MM.1S (cell line): Measurements from ENCODE around the gene SLC26A2.

Source experiments
- DNase-seq: peaks from one replicate; pipeline ENCODE4 v3.0.0-alpha.2; 2015
- H2AFZ ChIP-seq: fragments of 300-600 bp; sonication (generic); 2 replicates; pipeline ENCODE4 v1.6.0; 2016; ENCODE audit warnings: antibody characterized with exemption, low read length
- H3F3A ChIP-seq: fragments of 300-600 bp; sonication (generic); 2 replicates; pipeline ENCODE4 v1.6.1; 2016; ENCODE audit warnings: mild to moderate bottlenecking, antibody characterized with exemption, low read length, moderate library complexity, mixed read lengths; ENCODE audit not compliant: insufficient read depth
- H3K27ac ChIP-seq: fragments of 300-600 bp; sonication (generic); 2 replicates; pipeline ENCODE4 v1.5.1; 2016; ENCODE audit warnings: mild to moderate bottlenecking, low read length
- H3K27me3 ChIP-seq: fragments of 300-600 bp; sonication (generic); replicated peaks from 2 replicates; pipeline ENCODE4 v1.6.0; 2016; ENCODE audit warnings: low read length; ENCODE audit not compliant: insufficient read depth
- H3K36me3 ChIP-seq: fragments of 300-600 bp; sonication (generic); replicated peaks from 2 replicates; pipeline ENCODE4 v1.6.1; 2016; ENCODE audit warnings: mild to moderate bottlenecking, low read length, mixed read lengths; ENCODE audit not compliant: insufficient read depth
- H3K4me1 ChIP-seq: fragments of 300-600 bp; sonication (generic); 2 replicates; pipeline ENCODE4 v1.6.1; 2016; ENCODE audit warnings: low read length, mixed read lengths
- H3K4me2 ChIP-seq: fragments of 300-600 bp; sonication (generic); 2 replicates; pipeline ENCODE4 v1.6.0; 2016; ENCODE audit warnings: low read depth, low read length
- H3K4me3 ChIP-seq: fragments of 300-600 bp; sonication (generic); 2 replicates; pipeline ENCODE4 v1.5.1; 2016; ENCODE audit warnings: low read length, mixed read lengths
- H3K79me2 ChIP-seq: fragments of 300-600 bp; sonication (generic); 2 replicates; pipeline ENCODE4 v1.6.1; 2016; ENCODE audit warnings: mixed run types, low read length, mixed read lengths
- H3K9ac ChIP-seq: fragments of 300-600 bp; sonication (generic); 2 replicates; pipeline ENCODE4 v1.6.1; 2016; ENCODE audit warnings: low read length, mixed read lengths
- H3K9me2 ChIP-seq: fragments of 300-600 bp; sonication (generic); replicated peaks from 2 replicates; pipeline ENCODE4 v1.6.1; 2016; ENCODE audit warnings: mild to moderate bottlenecking, low read length, mixed read lengths; ENCODE audit not compliant: insufficient read depth
- H3K9me3 ChIP-seq: fragments of 300-600 bp; sonication (generic); replicated peaks from 2 replicates; pipeline ENCODE4 v1.6.1; 2016; ENCODE audit warnings: mild to moderate bottlenecking, low read length, mixed read lengths; ENCODE audit not compliant: insufficient read depth
- H4K20me1 ChIP-seq: fragments of 300-600 bp; sonication (generic); 2 replicates; pipeline ENCODE4 v1.6.1; 2016; ENCODE audit warnings: mild to moderate bottlenecking, low read length, moderate library complexity, mixed read lengths; ENCODE audit not compliant: insufficient read depth
- EZH2 ChIP-seq: fragments of 300-600 bp; sonication (generic); optimal IDR thresholded peaks from 2 replicates; pipeline ENCODE3; 2017; ENCODE audit warnings: low read depth, mild to moderate bottlenecking, antibody characterized with exemption, low read length, mixed read lengths
- EZH2phosphoT487 ChIP-seq: fragments of 300-600 bp; sonication (generic); IDR thresholded peaks from 2 replicates; pipeline ENCODE4 v1.6.1; 2018; ENCODE audit warnings: antibody characterized with exemption, low read length
- TF ChIP-seq, protein P1 (sequence below): fragments of 300-600 bp; sonication (generic); IDR thresholded peaks from 2 replicates; pipeline ENCODE4 v1.5.1; 2016; ENCODE audit warnings: antibody characterized with exemption, low read length, mixed read lengths

SLC26A2 gene

DNA sequence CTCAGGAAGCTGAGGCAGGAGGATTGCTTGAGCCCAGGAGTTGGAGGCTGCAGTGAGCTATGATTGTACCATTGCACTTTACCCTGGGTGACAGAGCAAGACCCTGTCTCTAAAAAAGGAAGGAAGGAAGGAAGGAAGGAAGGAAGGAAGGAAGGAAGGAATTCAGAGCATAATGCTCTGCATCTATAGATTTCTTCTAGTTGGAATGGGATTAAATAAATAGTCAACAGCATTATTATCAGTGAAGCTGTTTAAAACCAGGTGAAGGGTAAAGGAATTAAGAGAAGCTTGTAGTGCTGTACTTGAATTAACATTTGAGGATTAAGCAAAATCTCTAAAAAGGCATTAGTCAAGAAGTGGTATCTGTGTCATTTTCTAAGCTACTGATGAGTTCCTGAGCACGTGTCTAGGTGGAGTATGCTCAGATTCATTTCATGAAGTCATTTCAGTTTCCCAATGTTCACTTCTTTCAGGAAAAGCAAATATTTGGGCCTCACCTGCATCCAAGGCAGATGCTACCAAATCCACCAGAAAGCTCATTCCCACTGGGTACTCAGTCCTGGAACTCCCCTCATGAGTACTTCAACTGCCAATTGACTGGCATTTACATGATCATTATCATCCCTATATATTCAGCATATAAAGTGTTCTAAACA, 24.4 kb upstream of the SLC26A2 start:
- H3K4me1 ChIP-seq, result peaks cover 6% of the 10 kb centered on the region
- TF ChIP-seq EZH2 (no peak), EZH2phosphoT487 (no peak)
- TF ChIP-seq, protein P1, sequence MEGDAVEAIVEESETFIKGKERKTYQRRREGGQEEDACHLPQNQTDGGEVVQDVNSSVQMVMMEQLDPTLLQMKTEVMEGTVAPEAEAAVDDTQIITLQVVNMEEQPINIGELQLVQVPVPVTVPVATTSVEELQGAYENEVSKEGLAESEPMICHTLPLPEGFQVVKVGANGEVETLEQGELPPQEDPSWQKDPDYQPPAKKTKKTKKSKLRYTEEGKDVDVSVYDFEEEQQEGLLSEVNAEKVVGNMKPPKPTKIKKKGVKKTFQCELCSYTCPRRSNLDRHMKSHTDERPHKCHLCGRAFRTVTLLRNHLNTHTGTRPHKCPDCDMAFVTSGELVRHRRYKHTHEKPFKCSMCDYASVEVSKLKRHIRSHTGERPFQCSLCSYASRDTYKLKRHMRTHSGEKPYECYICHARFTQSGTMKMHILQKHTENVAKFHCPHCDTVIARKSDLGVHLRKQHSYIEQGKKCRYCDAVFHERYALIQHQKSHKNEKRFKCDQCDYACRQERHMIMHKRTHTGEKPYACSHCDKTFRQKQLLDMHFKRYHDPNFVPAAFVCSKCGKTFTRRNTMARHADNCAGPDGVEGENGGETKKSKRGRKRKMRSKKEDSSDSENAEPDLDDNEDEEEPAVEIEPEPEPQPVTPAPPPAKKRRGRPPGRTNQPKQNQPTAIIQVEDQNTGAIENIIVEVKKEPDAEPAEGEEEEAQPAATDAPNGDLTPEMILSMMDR, result no peak
- H3K27ac ChIP-seq, result no peak overlapping the region

DNA sequence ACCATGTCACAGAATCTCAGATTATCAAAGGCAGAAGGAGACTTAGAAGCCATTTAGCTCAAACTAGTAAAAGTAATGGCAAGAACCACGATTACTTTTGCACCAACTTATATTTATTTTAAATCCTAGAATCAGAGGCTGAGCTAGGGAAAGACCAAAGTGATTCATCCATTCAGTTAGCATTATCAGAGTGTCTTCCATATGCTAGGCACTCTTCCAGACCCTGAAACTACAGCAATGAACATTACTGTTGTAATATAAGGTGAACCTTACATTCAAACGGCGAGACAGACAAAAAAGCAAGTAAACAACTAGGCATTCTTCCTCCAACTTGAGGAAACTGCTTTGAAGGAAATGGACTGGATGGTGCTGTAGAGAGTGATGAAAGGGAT, 23.9 kb upstream of the SLC26A2 start:
- H3K4me1 ChIP-seq, result peaks cover 6% of the 10 kb centered on the region
- DNase-seq, result no peak
- H3K9me2 ChIP-seq, result no peaks in the 10 kb centered on the region
- H3K9me3 ChIP-seq, result no peaks in the 10 kb centered on the region
- H3K9ac ChIP-seq, result no peak overlapping the region
- H3K79me2 ChIP-seq, result no peaks in the 10 kb centered on the region
- TF ChIP-seq EZH2phosphoT487, result no peak
- no peak for TF ChIP-seq EZH2
- TF ChIP-seq, protein P1, result no peak
- H3F3A ChIP-seq, result no peaks in the 10 kb centered on the region
- no peaks in the 10 kb centered on the region for H3K36me3 ChIP-seq
- no peak overlapping the region for H3K27ac ChIP-seq
- no peaks in the 10 kb centered on the region for H3K27me3 ChIP-seq
- H3K4me3 ChIP-seq, result no peak overlapping the region
- no peak overlapping the region for H2AFZ ChIP-seq
- H4K20me1 ChIP-seq, result no peaks in the 10 kb centered on the region
- H3K4me2 ChIP-seq, result no peak overlapping the region

More for the DNA sequence above, 24.4 kb upstream of the SLC26A2 start:
- H3K27me3 ChIP-seq, result no peaks in the 10 kb centered on the region
- no peaks in the 10 kb centered on the region for H3F3A ChIP-seq
- no peaks in the 10 kb centered on the region for H3K9me2 ChIP-seq
- no peaks in the 10 kb centered on the region for H3K36me3 ChIP-seq
- no peaks in the 10 kb centered on the region for H3K79me2 ChIP-seq
- no peaks in the 10 kb centered on the region for H3K9me3 ChIP-seq
- H3K9ac ChIP-seq, result no peak overlapping the region
- no peak for DNase-seq
- no peak overlapping the region for H3K4me3 ChIP-seq
- H2AFZ ChIP-seq, result no peak overlapping the region
- H3K4me2 ChIP-seq, result no peak overlapping the region
- no peaks in the 10 kb centered on the region for H4K20me1 ChIP-seq

DNA sequence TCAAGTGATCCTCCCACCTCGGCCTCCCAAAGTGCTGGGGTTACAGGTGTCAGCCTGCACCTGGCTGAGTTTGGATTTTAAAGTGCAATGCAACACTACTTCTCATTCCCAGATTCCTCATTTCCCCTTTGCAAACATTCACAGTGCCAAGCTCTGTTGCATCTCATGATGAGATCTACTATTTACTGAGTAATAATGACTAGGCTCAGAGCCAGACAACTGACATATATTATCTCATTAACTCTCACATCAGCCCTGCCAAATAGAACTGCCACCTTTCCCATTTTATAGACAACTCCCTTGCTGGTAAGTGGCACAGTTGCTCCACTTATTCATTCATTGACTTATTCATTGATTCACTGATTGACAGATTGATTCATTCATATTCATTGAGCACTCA, 22.9 kb upstream of the SLC26A2 start:
- Histone ChIP-seq H3K79me2 (no peaks in the 10 kb centered on the region), H3K36me3 (no peaks in the 10 kb centered on the region), H3K9me2 (no peaks in the 10 kb centered on the region), H3K9ac (no peak overlapping the region), H3K9me3 (no peaks in the 10 kb centered on the region), H4K20me1 (no peaks in the 10 kb centered on the region), H3K4me2 (no peak overlapping the region), H3K4me3 (no peak overlapping the region), H2AFZ (no peak overlapping the region), H3K27me3 (no peaks in the 10 kb centered on the region), H3K4me1 (peaks cover 6% of the 10 kb centered on the region), H3F3A (no peaks in the 10 kb centered on the region), H3K27ac (no peak overlapping the region)
- DNase-seq, result no peak
- TF ChIP-seq, protein P1, result no peak
- TF ChIP-seq EZH2phosphoT487, result no peak
